ENCODE data around the gene SLC13A3.
A peak's percentile ranks its signal among the peaks of the same experiment; 100 is the strongest.

The SLC13A3 gene

DNA sequence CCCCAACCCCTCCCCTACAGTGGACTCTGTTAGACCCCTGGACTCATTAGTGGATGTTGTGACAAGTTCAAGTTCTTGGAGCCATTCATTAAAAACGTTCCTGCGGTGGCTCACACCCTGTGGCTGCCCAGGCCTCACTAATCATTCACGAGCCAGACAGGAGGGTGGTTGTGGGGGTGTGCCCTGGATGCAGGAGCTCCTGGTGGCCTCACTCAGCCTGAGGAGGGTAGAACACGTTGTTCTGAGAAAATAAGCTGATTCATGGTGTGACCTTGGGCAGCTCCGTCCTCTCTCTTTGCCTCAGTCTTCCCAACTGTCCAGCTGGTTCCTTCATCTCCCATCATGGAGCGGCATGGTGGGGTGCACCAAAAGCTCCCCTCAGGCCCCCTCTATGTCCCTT is 16.7 kb downstream of the SLC13A3 start:
- DNase-seq, result no peak

DNA sequence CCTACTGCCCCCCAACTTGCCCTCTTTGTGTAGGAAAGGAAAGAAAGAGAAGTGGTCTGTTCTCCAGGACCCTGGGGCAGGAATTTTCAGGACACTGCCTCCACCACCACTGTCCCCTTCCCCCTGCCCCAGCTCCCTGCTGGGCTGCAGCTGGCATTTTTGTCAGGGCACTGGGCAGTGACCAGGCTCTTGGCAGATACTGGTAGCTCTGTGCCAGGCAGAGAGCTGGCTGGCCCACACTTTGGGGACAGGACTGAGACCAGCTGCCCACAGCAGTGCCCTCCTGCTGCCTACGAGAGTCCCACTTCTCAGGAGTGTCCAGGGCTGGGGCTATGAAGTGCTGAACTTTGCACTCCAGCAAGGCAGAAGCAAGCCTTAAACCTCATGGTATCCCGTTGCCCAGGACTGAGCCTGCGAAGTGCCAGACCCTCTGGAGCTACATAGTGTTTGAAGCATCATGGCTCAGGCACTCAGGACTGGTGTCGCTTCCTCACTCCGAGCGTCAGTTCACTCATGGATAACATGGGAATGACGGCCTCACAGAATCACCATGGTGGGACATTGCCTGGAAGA is 19.3 kb downstream of the SLC13A3 start:
- no peak for DNase-seq

DNA sequence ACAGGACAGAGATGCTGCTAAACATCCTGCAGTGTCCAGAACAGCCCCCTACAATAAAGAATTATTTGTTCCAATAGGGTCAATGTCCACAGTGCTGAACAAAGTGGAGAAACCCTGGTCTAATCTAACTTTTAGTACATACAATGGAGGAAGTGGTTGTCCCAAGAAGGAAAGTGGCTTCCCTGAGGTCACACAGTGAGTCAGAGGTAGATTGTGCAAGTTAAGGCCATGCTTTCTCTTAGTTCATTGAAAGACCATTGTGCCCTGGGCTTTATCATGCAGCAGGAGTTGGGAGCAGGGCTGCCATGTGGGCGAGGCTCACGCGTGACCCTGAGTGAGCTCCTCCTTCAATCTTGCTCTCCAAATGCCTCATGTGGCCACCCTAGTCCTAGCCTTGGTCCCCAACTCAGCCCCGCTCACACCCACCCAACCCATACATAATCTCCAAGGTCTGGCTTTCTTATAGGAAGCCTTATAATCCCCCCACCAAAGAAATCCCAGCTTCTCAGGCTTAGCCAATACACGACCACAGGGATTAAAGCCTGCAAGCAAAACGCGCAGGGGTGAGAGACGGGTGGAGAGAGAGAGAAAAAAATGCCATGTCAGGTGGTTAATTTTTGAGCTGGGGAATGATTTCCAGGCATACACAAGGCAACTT is 19.9 kb downstream of the SLC13A3 start:
- peak; percentile 88 for DNase-seq

DNA sequence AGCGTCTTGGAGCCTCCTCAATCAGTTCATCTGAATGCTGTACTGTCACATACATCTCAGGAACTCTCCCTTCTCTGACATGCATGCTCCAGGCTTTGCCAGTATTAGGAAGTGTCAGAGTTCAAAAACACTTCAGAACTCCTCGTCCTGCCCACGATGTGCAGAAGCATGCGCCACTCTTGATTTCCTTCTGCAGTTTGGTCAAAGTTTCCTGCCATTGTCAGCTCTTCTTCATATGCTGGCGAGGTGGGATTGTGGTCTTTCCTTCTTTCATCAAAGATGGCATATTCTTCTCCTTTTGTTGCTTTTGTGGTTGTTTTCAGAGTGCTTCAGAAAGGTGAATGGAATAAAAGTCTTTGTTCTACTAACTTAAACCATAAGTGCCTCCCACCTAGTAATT is 21.0 kb downstream of the SLC13A3 start:
- DNase-seq, result no peak

DNA sequence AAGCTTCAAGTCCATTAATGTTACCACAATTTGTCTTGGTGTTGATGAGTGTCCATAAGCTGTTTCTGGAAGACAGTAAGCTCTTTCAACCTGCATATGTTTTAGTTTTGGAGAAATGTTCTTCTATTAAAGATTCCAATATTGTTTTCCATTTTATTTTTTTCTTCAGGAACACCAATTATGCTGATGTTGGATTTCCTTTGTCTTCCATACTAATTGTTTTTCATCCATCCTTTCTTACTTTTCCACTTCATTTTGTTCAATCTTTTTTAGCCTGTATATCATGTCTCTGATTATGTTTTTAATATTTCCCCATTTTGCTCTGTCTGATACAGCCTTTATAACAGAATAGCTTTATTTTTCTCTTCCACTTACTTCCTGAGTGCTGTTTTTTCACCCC is 21.9 kb downstream of the SLC13A3 start:
- DNase-seq, result no peak

DNA sequence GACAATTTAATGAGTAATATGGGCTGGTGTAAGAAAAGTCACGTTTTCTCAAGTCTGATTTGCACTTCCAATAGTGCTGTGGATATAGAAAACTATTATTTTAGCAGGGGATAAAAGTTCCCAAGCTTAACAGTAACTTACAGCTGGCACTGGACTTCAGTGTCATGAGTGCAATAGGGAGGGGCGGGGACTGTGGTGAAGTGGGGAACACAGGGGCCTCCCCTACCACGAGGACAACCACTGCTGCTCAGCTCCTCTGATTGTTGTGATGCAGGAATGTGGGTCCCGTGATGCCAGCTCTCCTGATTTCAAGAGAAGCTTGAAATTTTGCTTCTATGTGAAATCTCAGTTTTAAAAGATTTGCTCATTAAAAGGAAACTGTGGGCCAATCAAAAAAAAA is 24.0 kb downstream of the SLC13A3 start:
- DNase-seq, result no peak

DNA sequence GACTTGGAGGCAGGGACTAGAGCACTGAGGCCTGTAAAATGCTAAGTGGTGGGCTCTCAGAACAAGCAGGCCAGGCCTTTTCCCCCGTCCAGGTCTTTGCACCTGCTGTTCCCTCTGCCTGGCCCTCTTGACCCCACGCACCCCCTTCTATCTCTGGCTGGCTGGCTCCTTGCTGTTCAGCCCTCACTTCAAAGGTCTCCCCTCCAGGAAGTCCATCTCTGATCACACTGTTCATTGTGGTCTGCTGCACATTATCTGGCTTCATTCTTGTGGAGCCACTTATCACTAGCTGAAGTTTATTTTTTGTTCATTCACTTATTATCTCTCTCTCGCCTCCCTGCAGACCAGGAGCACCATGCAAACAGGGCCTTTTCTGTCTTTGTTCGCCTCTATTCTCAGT is 24.5 kb downstream of the SLC13A3 start:
- no peak for DNase-seq

DNA sequence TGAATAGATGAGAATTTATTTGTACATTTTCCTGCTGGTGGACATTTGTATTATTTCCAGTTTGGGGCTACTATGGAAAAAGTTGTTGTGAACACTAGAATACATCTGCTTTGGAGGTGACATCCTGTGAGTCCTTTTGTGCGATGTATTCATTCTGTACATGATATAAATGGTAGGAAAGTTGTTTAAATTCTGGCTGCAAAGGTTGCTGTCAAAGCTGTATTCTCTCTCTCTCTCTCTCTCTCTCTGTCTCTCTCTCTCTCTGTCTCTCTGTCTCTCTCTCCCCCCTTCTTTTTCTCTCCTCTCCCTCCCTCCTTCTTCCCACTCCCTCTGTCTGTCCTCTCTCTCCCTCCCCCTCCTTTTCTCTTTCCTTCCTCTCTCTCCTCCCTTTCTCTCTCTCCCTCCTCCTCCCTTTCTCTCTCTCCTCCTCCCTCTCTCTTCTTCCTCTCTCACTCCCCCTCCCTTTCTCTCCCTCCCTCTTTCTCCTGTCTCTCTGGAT is 25.3 kb downstream of the SLC13A3 start:
- no peak for DNase-seq

DNA sequence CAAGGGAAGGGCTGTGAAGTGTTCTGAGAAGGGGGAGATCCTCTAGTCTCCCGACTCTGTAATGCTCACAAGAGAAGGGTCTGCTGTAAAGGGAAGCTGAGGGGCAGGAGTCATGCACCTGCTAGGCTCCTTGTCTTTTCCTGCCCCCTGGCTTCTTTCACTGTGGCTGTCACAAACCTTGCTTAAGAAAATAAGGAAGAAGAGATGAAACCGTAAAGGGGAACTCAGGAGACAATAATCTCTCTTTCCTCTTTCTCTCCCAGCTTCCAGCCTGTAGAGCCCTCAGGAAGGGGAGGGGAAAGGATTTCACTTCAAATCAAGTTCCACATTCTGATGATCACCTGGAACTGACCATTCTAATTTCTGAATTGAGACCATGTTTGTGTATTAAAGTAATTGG is 26.3 kb downstream of the SLC13A3 start:
- no peak for DNase-seq

DNA sequence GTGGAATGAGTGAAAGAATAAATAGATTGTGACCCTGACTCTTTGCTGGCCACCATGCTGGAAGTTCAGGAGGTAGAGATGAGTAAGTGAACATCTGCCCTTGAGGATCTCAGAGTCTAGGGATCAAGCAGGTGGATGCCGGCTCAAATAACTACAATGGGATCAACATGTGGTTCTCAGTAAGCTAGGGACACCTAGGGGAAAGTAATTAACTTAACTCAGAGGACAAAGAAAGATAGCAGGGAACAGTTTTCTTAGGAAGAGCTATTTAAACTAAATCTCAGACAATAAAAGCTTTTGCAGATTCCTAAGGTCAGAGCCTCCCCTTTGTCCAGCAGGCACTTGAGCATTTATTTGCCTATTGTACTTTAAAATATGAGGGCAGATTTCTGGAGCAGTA is 29.1 kb downstream of the SLC13A3 start:
- DNase-seq, result peak; percentile 78

DNA sequence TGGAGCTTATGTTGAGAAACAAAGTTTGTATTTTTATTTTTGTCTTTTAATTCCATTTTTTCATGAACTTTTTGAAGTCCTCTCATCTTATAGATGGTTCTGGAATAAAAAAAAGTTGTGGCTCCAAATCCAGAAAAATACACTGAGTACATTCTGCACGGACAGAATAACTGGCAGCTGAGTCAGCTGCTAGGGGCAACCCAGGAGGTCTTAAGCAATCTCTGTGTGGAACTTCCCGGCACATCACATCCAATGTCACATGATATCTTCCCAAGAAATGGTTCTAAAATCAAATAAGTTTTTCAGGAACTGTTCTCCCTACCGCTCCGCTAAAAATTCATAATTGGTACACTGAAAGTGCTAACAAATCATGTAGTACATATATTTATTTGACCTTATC is 29.8 kb downstream of the SLC13A3 start:
- no peak for DNase-seq

DNA sequence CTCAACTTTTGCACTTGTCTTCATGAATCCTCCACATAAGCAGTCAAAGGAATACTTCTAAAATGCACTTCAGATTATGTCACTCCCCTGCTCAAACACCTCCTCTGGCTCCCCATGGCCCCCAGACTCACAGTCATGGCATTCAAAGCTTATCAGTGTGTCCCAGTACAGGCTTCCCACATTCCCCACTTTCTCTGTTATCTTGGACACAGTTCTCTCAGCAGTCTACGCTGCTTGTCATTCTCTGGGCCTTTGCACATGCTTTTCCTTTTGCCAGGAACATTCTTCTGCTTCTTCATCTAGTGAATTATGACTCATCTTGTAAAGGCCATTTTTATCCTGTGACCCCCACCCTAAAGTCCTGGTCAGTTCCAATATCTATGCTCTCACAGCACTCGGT is 31.8 kb downstream of the SLC13A3 start:
- DNase-seq, result no peak

DNA sequence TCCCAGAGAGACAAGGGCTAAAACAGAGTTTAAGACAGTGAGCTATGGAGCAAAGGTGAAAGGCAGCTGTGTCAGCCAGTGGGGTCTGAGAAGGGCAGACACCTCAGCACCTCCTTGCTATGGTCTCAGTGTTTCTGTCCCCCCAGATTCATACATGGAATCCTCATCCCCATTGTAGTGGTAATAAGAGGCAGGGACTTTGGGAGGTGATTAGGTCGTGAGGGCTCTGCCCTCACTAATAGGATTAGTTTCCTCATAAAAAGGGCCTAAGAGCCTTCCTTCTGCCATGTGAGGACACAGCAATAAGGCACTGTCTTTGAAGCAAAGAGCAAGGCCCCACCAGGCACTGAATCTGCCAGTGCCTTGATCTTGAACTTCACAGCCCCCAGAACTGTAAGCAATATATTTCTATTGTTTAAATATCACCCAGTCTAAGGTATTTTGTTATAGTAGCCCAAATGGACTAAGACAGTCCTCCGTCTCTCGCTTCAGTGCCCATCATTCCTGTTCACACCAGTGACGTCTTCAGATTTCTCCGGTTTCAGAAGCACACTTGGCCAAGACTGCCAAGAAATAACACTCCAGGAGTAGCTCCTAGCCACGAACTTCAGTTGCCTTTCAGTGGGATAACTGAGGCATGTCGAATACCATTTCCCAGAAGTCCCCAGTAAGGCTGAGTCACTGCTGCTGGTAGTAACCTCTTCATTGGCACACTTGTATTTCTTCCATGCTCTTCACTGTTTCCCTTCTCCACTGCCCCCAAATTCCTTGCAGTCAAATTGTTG is 32.8 kb downstream of the SLC13A3 start:
- DNase-seq, result peak; percentile 85

DNA sequence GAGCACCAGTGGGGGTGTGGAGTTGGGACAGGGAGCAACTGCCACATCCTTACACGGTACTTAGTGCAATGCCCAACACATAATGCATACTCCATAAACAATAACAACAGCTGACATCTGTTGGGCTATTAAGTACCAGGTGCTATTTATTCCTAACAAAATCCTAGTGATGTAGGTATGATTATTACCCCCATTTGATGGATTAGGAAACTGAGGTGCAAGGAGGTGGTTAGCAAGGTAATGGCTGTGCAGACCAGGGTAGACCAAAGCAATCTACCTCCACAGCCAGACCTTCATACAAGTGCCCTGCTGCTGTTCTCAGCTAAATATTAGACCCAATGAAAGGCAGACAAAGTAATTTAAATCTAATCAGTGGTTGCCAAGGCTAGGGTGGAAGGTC is 36.8 kb downstream of the SLC13A3 start:
- DNase-seq, result no peak

DNA sequence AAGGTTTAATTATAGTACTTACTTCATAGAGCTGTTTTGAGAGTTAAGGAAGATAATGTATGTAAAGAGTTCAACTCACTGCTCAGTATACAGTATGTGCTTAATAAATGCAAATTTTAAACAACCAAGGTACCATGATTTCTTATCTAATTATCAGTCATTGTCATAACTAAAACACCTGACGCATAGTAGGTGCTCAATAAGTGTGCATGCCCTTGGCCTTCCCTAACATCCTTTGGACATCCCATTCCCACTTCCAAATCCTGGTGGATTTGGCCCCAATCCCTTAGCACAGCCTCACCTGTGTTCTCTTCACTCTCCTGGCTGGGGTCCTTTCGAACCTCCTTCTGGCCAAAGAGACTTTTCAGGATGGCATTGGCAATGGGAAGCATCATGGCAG is 41.1 kb downstream of the SLC13A3 start:
- DNase-seq, result no peak

DNA sequence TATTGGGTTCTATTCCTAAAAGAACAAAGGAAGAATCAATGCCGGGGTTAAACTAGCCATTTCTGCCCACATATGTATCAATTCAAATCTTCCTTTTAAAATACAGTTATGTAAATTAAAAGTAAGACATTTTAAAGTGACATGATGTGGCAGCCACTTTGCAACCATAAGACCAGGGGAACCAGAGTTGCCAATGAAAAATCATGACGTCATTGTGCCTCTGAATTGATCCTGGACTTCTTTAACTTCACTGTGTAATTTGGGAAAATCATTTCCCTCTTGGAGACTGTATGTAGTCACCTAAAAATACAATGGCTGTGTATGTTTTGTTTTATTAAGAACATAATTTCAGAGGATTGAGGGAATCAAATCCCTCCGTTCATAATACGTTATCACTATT is 42.2 kb downstream of the SLC13A3 start:
- DNase-seq, result no peak

DNA sequence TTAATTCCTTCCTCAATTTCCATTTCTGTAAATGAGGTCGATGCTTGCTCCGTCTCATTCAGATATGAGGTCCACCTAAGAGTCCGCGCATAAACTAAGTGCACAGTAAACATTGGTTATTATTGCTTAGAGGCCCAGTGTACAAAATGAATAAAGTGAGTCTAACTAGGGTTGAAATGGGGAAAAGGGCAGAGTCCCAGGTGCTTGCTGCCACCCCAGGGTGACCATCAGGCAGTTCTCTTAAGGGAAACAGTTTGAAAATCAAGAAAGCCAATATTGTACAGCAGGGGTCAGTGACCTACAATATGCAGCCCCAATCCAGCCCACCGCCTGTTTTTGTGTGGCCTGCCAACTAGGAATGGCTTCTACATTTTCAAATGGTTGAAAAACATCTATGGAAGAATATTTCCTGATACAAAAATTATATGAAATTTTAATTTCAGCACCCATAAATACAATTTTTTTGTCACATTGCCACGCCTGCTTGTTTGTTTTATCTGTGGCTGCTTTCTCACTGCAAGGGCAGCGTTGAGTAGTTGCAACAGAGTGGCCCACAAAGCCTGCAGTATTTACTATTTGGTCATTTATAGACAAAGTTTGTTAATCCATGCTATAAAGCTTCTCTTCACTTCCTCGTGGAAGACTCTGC is 43.3 kb downstream of the SLC13A3 start:
- DNase-seq, result no peak

DNA sequence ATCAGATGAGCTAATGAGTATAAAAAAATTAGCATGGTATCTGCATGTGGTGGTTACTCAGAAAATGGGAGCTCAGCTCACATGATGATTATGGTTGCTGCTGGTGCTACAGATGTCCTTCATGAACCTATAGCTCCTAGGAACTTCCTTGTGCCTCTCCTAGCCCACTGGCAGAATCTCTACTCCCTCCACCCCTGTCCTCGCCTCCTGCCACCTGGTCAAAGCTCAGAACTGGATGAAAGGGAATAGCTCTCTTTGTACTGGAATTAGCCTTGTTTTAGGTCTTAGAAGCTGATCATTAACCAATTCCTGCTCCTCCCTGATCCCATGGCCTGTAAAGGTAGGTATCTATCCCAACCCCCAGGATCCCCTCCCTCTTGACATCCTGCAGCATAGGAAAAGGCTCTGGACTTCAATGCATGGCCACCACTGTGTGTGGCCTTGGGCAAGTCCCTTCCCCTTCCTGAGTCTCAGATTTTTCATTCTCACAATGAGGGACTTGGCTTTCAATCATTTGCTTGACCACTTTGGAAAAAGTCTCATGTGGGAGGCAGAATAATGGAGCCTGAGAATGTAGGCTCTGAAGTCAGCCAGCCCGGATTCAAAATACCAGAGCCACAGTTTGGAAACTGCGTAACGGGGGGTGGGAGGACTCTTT is 43.9 kb downstream of the SLC13A3 start:
- DNase-seq, result no peak

DNA sequence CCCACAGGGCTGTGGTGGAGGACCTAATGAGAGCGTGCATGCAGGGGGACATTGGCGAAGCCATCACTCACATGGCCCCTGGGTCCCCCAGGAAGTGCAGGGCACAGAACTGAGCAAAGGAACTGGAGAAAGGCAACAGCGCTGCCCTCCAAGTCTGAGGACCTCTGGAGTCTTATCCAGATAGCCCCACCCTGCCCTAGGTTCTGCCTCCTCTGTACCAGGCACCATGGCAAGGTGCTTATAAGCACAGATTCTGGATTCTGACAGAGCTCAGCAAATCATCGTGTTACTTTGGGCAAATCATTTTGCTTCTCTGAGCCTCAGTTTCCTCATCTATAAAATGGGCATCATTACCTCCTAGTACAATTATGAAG is 44.5 kb downstream of the SLC13A3 start:
- no peak for DNase-seq

DNA sequence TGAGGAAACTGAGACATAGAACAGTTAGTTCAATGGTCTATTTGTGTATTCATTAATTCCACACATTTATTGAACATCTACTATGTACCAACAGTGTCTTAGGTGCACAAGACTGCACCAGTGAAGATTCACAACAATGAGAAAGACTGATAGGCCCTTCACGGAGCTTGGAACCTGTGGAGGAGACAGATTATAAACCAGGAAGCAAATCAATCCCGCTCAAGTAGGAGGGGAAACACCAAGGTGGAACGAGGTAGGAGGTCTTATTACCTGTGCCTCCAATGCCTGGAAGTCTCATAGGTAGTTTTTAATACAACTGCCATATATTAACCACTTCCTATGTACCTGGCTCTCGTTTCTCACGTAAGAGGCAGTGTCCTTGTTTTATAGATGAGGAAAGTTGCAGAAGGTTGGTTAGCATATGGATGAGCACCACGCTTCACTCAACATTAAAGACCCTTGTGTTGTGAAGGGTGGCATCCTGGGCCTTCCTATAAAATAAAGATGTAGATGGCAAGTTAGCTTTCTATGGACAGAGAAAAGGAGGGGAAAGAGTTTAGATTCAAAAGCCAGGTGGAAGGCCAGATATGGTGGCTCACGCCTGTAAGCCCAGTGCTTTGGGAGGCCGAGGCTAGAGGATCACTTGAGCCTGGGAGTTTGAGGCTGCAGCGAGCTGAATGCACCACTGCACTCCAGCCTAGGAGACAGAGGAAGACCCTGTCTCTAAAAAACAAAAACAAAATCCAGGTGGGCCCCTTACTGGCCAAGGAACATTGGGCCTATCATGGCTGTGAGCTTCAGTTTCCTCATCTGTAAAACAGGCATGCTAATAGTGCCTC is 45.1 kb downstream of the SLC13A3 start:
- DNase-seq, result no peak

DNA sequence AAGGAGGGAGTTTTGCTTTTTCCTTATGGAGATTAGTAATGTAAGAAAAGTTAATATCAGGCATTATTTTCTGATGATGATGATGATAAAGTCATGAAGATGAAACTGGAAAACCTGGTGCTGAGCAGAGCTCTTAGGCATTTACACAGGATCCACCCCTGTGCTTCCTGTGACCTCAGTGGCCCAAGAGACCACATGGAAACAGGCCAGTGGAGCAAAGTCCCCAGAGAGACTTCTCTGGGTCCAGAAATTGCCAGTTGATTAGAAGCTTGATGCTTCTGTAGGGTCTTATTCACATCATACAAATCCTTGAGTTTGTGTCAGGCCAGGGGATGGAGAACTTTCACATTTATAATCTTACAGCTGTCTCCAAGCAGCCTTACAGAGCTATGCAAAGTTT is 46.1 kb downstream of the SLC13A3 start:
- DNase-seq, result no peak

DNA sequence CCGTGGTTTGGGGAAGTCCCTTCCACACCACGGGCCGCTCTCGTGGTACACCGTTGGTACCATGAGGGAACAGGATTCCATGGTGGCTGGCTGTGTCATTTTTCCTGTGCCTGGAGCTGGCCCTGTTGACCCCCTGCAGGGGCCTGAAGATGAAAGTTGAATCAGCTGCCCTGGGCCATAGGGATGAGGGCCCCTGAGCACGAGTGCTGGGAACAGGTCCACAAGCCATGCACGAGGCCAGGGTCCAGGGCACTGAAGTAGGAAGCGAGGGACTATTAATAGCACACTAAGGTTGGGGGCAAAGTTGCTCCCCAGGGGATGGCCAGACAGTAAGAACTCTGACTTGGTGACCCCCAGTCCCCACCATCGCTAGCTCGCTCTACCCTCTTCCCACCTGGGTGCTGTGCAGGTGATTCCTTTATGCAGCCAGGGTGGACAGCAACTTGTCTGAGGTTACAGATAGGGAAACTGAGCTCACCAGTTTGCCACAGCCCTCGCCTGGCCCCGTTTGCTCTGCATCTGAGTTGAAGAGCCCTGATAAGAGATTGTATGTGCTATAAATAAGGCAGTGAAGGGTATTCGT is 46.6 kb downstream of the SLC13A3 start:
- no peak for DNase-seq

Data from NCI-H82 (cell line).